NCI-H82 treated with DMSO at 0.1 percent for 48 hours (cell line): ENCODE data around the gene SUCO.
"Not testable (repeated sequence)": the region's sequence is repeated elsewhere in the genome, so short reads cannot be mapped to it uniquely, and the experiment has no call there.

ENCODE experiments used
- DNase-seq: peaks from one replicate; lab custom pipeline; 2025; ENCODE audit not compliant: unreplicated experiment; lab: John Stamatoyannopoulos, UW

The SUCO gene

GRCh38 chr1:172605641-172606040 lies 72.7 kb downstream of the SUCO start:
- DNase-seq: no peak

- no peak for DNase-seq
These were observed 74.2 kb downstream of the SUCO start for GRCh38 chr1:172607145-172607544.

GRCh38 chr1:172608098-172608601 lies 75.2 kb downstream of the SUCO start:
- DNase-seq: no peak

GRCh38 chr1:172609528-172609927 lies 76.6 kb downstream of the SUCO start:
- DNase-seq: no peak

- no peak for DNase-seq
These were observed 79.5 kb downstream of the SUCO start for GRCh38 chr1:172612478-172612877.

GRCh38 chr1:172613294-172613693 lies 80.3 kb downstream of the SUCO start:
- no peak for DNase-seq

GRCh38 chr1:172616195-172616594 lies 83.2 kb downstream of the SUCO start:
- no peak for DNase-seq

GRCh38 chr1:172616636-172617035 lies 83.7 kb downstream of the SUCO start:
- DNase-seq: no peak

GRCh38 chr1:172620603-172621002 lies 87.7 kb downstream of the SUCO start:
- DNase-seq: not testable (repeated sequence)

- no peak for DNase-seq
These were observed 89.6 kb downstream of the SUCO start for GRCh38 chr1:172622541-172622940.

- no peak for DNase-seq
These were observed 90.8 kb downstream of the SUCO start for GRCh38 chr1:172623748-172624147.

GRCh38 chr1:172626845-172627244 lies 93.9 kb downstream of the SUCO start:
- DNase-seq: no peak

GRCh38 chr1:172627702-172628101 lies 94.8 kb downstream of the SUCO start:
- DNase-seq: no peak

- no peak for DNase-seq
These were observed 95.5 kb downstream of the SUCO start for GRCh38 chr1:172628401-172628800.

- no peak for DNase-seq
These were observed 96.2 kb downstream of the SUCO start for GRCh38 chr1:172629170-172629569.

- no peak for DNase-seq
These were observed 96.7 kb downstream of the SUCO start for GRCh38 chr1:172629638-172630037.

- no peak for DNase-seq
These were observed 97.3 kb downstream of the SUCO start for GRCh38 chr1:172630056-172630818.

- no peak for DNase-seq
These were observed 97.9 kb downstream of the SUCO start for GRCh38 chr1:172630868-172631267.

GRCh38 chr1:172637522-172637921 lies 104.6 kb downstream of the SUCO start:
- no peak for DNase-seq

GRCh38 chr1:172638249-172638648 lies 105.3 kb downstream of the SUCO start:
- no peak for DNase-seq

- DNase-seq: no peak
These were observed 106.2 kb downstream of the SUCO start for GRCh38 chr1:172638885-172639831.

GRCh38 chr1:172640111-172640510 lies 107.2 kb downstream of the SUCO start:
- no peak for DNase-seq
